HFF-Myc (cell line): ENCODE measurements around the gene LGALS12.

Experiments used
- DNase-seq: peaks from one replicate; pipeline ENCODE4 v3.0.0-alpha.2; 2011; ENCODE audit warnings: low read depth; ENCODE audit errors: extremely low read depth
- H3K4me3 ChIP-seq: replicated peaks from 2 replicates; pipeline ENCODE4 v1.5.1; 2011; ENCODE audit warnings: low read depth, mild to moderate bottlenecking, control low read depth, low read length
- TF ChIP-seq, protein P1 (sequence below): IDR thresholded peaks from 2 replicates; pipeline ENCODE4 v1.5.1; 2012; ENCODE audit warnings: mild to moderate bottlenecking, low read depth, low read length, control low read depth; ENCODE audit errors: missing control alignments

LGALS12 gene

DNA sequence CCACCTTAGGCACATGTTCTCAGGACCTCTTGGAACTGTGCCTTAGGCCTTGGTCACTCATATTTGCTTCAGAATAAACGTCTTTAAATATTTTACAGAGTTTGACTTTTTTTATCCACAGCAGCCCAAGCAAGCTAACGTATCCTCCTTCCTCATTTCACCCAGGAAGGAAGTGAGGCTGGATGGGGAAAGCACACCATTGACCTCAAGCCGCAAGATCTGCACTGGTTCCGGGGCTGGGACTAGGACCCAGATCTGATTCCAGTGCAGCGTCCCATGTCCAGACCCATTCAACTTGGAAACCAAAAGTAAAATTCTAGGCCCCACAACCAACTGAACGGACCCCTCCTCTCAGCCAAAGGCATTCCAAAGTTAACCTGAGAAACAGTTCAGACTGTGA lies 2.4 kb upstream of the LGALS12 start:
- TF ChIP-seq, protein P1, sequence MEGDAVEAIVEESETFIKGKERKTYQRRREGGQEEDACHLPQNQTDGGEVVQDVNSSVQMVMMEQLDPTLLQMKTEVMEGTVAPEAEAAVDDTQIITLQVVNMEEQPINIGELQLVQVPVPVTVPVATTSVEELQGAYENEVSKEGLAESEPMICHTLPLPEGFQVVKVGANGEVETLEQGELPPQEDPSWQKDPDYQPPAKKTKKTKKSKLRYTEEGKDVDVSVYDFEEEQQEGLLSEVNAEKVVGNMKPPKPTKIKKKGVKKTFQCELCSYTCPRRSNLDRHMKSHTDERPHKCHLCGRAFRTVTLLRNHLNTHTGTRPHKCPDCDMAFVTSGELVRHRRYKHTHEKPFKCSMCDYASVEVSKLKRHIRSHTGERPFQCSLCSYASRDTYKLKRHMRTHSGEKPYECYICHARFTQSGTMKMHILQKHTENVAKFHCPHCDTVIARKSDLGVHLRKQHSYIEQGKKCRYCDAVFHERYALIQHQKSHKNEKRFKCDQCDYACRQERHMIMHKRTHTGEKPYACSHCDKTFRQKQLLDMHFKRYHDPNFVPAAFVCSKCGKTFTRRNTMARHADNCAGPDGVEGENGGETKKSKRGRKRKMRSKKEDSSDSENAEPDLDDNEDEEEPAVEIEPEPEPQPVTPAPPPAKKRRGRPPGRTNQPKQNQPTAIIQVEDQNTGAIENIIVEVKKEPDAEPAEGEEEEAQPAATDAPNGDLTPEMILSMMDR = no peak
- H3K4me3 ChIP-seq = no peak overlapping the region
- no peak for DNase-seq

GRCh38 chr11:63504054-63504453 lies 1.8 kb upstream of the LGALS12 start:
- TF ChIP-seq, protein P1 = no peak
- DNase-seq = no peak
- no peak overlapping the region for H3K4me3 ChIP-seq

- TF ChIP-seq, protein P1 = no peak
- no peak overlapping the region for H3K4me3 ChIP-seq
- DNase-seq = no peak
Observed at GRCh38 chr11:63504933-63505586, 824 bp upstream of the LGALS12 start.

DNA sequence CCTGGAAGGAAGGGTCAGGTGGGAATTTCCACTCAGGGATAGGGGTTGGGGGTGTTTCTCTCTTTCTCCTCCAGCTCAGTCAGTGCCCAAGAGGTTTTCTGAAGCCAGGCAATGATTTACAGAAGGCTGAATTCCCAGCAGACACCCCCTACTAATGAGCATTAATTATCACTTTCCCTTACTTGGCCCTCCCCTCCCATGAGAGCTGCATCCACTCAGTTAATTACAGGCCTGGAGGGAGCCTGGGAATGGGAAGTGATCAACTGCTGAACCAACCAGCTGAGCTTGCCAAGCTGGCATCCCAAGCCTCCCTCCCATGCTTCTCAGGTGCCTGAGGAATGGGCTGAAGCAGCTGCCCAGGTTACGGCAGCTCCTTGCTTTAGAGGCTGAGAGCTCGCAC lies 992 bp downstream of the LGALS12 start:
- TF ChIP-seq, protein P1 = no peak
- no peak overlapping the region for H3K4me3 ChIP-seq
- DNase-seq = no peak

- no peak for DNase-seq
- no peak overlapping the region for H3K4me3 ChIP-seq
- TF ChIP-seq, protein P1 = no peak
Observed at GRCh38 chr11:63507511-63507910, 1.6 kb downstream of the LGALS12 start.

- H3K4me3 ChIP-seq = no peak overlapping the region
- no peak for DNase-seq
- TF ChIP-seq, protein P1 = peak; percentile 21
Observed at GRCh38 chr11:63508009-63508408, 2.1 kb downstream of the LGALS12 start.

- DNase-seq = no peak
- TF ChIP-seq, protein P1 = no peak
- H3K4me3 ChIP-seq = no peak overlapping the region
Observed at GRCh38 chr11:63508745-63509144, 2.9 kb downstream of the LGALS12 start.
